ENCODE data around the gene QRSL1. TPM values are rescaled to one million over a fixed set of nuclear protein-coding genes. Genes with fewer than 3 reads are reported as not detected.

The QRSL1 gene
- total and polyA plus RNA-seq, 2 experiments from 2014 or later: 18.4 to 19.3 TPM

GRCh38 chr6:106620931-106621672 lies 8.3 kb upstream of the QRSL1 start:
- H3K4me3 Mint-ChIP-seq: no peak overlapping the region
- H3K4me2 ChIP-seq: no peak overlapping the region
- H3K9me3 Mint-ChIP-seq: peaks cover 23% of the 10 kb centered on the region

More at GRCh38 chr6:106620931-106621672, 8.3 kb upstream of the QRSL1 start:
- Histone ChIP-seq H3K79me2 (replicated peaks; ENCODE audit: insufficient read depth) (no peaks in the 10 kb centered on the region), H3K4me3 (no peak overlapping the region), H3F3A (replicated peaks; ENCODE audit: low read depth) (no peaks in the 10 kb centered on the region), H4K20me1 (replicated peaks; ENCODE audit: insufficient read depth) (no peaks in the 10 kb centered on the region), H3K27ac (ENCODE audit: low read depth) (no peak overlapping the region), H3K27me3 (ENCODE audit: insufficient read depth) (no peaks in the 10 kb centered on the region), H2AFZ (no peak overlapping the region), H3K9me2 (ENCODE audit: insufficient read depth) (no peaks in the 10 kb centered on the region), H3K36me3 (ENCODE audit: insufficient read depth) (peaks cover 9% of the 10 kb centered on the region), H3K4me1 (ENCODE audit: insufficient read depth) (peaks cover 14% of the 10 kb centered on the region)
- H3K36me3 Mint-ChIP-seq (ENCODE audit: low read depth): peaks cover 48% of the 10 kb centered on the region
- H3K27me3 Mint-ChIP-seq (ENCODE audit: insufficient read depth, low read depth, poor library complexity): peaks cover 3% of the 10 kb centered on the region
- no peak for TF ChIP-seq ZNF114 (CRISPR knock-in tag; IDR thresholded peaks at IDR 0.05)
- TF ChIP-seq CREB1 (CRISPR knock-in tag; IDR thresholded peaks at IDR 0.05; ENCODE audit: low read depth): no peak
- no peak for TF ChIP-seq CTCF (conservative IDR thresholded peaks at IDR 0.05; ENCODE audit: low read depth in 2 of 2)
- TF ChIP-seq NANOG (IDR thresholded peaks at IDR 0.05; ENCODE audit: borderline replicate concordance): no peak
- TF ChIP-seq ETS1 (IDR thresholded peaks at IDR 0.05): no peak
- no peak for TF ChIP-seq REST (IDR thresholded peaks at IDR 0.05; ENCODE audit: unreplicated experiment)
- no peak for TF ChIP-seq JUNB (IDR thresholded peaks at IDR 0.05; ENCODE audit: unreplicated experiment)
- TF ChIP-seq STAT1 (IDR thresholded peaks at IDR 0.05; ENCODE audit: unreplicated experiment): no peak
- no peak for TF ChIP-seq EZH2 (IDR thresholded peaks at IDR 0.05; ENCODE audit: low read depth, unreplicated experiment)
- no peak for TF ChIP-seq ZNF331 (CRISPR knock-in tag; IDR thresholded peaks at IDR 0.05; ENCODE audit: low read depth)
- no peak for TF ChIP-seq EZH2phosphoT487 (IDR thresholded peaks at IDR 0.05; ENCODE audit: unreplicated experiment)
- TF ChIP-seq ZNF462 (CRISPR knock-in tag; IDR thresholded peaks at IDR 0.05): no peak
- TF ChIP-seq POLR2AphosphoS5 (IDR thresholded peaks at IDR 0.05; ENCODE audit: low read depth): no peak
- DNase-seq (ENCODE audit: low spot score) (no peak), ATAC-seq (no peak)
- H3K4me1 Mint-ChIP-seq: peaks cover 38% of the 10 kb centered on the region
- H3K27ac Mint-ChIP-seq: no peak overlapping the region
